Endothelial cell (in vitro differentiated cells): ENCODE data around the gene GID4. TPM values are rescaled to one million over a fixed set of nuclear protein-coding genes. Genes with fewer than 3 reads are reported as not detected.

Experiments used
- DNase-seq: peaks from one replicate; pipeline ENCODE4 v3.0.0; 2021; ENCODE audit warnings: low spot score
- H3K27ac Mint-ChIP-seq: one replicate; pipeline ENCODE4 v1.8.0; 2021; ENCODE audit warnings: mixed read lengths, inconsistent platforms; ENCODE audit not compliant: unreplicated experiment
- H3K27me3 Mint-ChIP-seq: one replicate; pipeline ENCODE4 v1.8.0; 2021; ENCODE audit warnings: mild to moderate bottlenecking, moderate library complexity, mixed read lengths, inconsistent platforms; ENCODE audit not compliant: unreplicated experiment
- H3K36me3 Mint-ChIP-seq: one replicate; pipeline ENCODE4 v1.8.0; 2021; ENCODE audit warnings: mild to moderate bottlenecking, low read depth, mixed read lengths, inconsistent platforms; ENCODE audit not compliant: unreplicated experiment
- H3K4me1 Mint-ChIP-seq: one replicate; pipeline ENCODE4 v1.8.0; 2021; ENCODE audit warnings: mild to moderate bottlenecking, mixed read lengths, inconsistent platforms; ENCODE audit not compliant: unreplicated experiment
- H3K4me3 Mint-ChIP-seq: one replicate; pipeline ENCODE4 v1.8.0; 2021; ENCODE audit warnings: mild to moderate bottlenecking, mixed read lengths, inconsistent platforms; ENCODE audit not compliant: unreplicated experiment
- H3K9me3 Mint-ChIP-seq: one replicate; pipeline ENCODE4 v1.8.0; 2021; ENCODE audit warnings: mixed read lengths, inconsistent platforms; ENCODE audit not compliant: unreplicated experiment
- total RNA-seq: library from RNA; stranded (reverse); fragmentation: NEBNext Ultra II Directional; extraction: Animal tissue kit (Norgen Biotek cat#: 25700); gene quantifications from one replicate; pipeline ENCODE4 v1.2.1, GENCODE V29; 2021; ENCODE audit not compliant: unreplicated experiment
- TF ChIP-seq, protein P1 (sequence below): fragments of 200-600 bp; sonication (generic); IDR thresholded peaks from one replicate; pipeline ENCODE4 v1.5.0; 2021; ENCODE audit warnings: antibody characterized with exemption; ENCODE audit not compliant: unreplicated experiment

GID4 gene
- total RNA-seq, 1 donor from 2014 or later: 15.5 TPM

DNA sequence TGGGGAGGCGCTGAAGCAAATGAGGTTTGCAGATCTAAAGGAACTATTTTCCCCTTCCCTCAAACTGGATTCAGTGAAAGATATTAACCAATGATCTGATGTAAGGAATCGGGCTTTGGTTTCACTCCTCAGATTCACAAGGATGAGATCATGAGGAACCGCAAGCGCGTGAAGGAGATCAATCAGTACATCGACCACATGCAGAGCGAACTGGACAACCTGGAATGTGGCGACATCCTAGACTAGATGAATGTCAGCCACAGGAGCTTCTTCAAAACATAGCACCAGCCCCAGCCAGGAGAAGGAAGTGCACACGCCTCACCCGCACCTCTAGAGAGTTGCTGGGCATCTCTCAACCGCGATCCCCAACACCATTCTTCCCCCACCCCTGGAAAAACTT, 22.8 kb upstream of the GID4 start:
- TF ChIP-seq, protein P1, sequence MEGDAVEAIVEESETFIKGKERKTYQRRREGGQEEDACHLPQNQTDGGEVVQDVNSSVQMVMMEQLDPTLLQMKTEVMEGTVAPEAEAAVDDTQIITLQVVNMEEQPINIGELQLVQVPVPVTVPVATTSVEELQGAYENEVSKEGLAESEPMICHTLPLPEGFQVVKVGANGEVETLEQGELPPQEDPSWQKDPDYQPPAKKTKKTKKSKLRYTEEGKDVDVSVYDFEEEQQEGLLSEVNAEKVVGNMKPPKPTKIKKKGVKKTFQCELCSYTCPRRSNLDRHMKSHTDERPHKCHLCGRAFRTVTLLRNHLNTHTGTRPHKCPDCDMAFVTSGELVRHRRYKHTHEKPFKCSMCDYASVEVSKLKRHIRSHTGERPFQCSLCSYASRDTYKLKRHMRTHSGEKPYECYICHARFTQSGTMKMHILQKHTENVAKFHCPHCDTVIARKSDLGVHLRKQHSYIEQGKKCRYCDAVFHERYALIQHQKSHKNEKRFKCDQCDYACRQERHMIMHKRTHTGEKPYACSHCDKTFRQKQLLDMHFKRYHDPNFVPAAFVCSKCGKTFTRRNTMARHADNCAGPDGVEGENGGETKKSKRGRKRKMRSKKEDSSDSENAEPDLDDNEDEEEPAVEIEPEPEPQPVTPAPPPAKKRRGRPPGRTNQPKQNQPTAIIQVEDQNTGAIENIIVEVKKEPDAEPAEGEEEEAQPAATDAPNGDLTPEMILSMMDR: no peak
- Mint-ChIP-seq H3K4me3 (no peak overlapping the region), H3K27me3 (peaks cover 3% of the 10 kb centered on the region), H3K27ac (no peak overlapping the region), H3K9me3 (no peaks in the 10 kb centered on the region), H3K36me3 (no peaks in the 10 kb centered on the region), H3K4me1 (peaks cover 7% of the 10 kb centered on the region)
- DNase-seq: no peak

- no peak overlapping the region for H3K4me3 Mint-ChIP-seq
- no peaks in the 10 kb centered on the region for H3K9me3 Mint-ChIP-seq
- peak overlapping the region; percentile 44 for H3K27ac Mint-ChIP-seq
- TF ChIP-seq, protein P1: no peak
- peaks cover 3% of the 10 kb centered on the region for H3K27me3 Mint-ChIP-seq
- H3K4me1 Mint-ChIP-seq: peaks cover 7% of the 10 kb centered on the region
- no peaks in the 10 kb centered on the region for H3K36me3 Mint-ChIP-seq
- no peak for DNase-seq
Measured at GRCh38 chr17:18017958-18018357, 21.2 kb upstream of the GID4 start.

- H3K27ac Mint-ChIP-seq: peak overlapping the region; percentile 44
Measured at GRCh38 chr17:18018411-18018921, 20.7 kb upstream of the GID4 start.

DNA sequence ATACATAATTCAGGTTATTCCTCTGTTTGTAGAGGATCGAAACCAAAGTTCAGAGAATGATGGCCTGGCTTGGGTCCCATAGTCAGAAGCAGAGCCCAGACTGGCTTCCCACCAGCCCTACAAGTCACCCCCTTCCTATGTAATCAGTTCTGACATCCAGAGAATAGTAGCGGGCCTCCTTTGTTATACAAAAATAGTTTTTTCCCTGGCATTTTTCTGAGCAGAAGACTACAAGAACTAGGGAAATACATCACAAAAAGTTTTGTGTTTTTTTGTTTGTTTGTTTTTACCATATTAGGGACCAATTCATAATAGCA, 19.4 kb upstream of the GID4 start:
- Mint-ChIP-seq H3K36me3 (no peaks in the 10 kb centered on the region), H3K9me3 (no peaks in the 10 kb centered on the region), H3K4me3 (no peak overlapping the region), H3K27me3 (peaks cover 2% of the 10 kb centered on the region), H3K27ac (no peak overlapping the region), H3K4me1 (peaks cover 7% of the 10 kb centered on the region)
- TF ChIP-seq, protein P1: no peak
- no peak for DNase-seq

More at GRCh38 chr17:18018411-18018921, 20.7 kb upstream of the GID4 start:
- Mint-ChIP-seq H3K4me1 (peaks cover 7% of the 10 kb centered on the region), H3K9me3 (no peaks in the 10 kb centered on the region), H3K27me3 (peaks cover 2% of the 10 kb centered on the region), H3K36me3 (no peaks in the 10 kb centered on the region), H3K4me3 (no peak overlapping the region)
- no peak for DNase-seq
- TF ChIP-seq, protein P1: no peak

DNA sequence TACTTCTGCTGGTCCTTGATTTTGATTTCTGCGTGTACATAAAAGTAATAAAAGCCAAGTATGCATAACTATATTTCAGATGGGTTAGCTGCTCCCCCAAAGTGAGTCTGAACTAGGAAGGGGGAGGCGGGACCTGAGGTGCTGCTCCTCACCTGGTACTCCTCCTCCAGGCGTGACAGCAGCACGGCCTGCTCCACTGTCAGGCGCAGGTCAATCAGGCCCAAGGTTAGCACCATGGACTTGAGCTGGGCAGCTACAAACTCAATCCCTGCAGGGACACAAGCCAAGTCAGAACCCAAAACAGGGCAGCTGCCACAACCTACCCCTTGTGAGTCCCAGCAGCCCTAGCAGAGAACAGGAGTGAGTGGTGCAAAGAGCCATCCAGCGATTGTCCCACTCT, 18.2 kb upstream of the GID4 start:
- DNase-seq: no peak
- TF ChIP-seq, protein P1: no peak
- no peaks in the 10 kb centered on the region for H3K9me3 Mint-ChIP-seq
- H3K4me3 Mint-ChIP-seq: no peak overlapping the region
- peaks cover 2% of the 10 kb centered on the region for H3K27me3 Mint-ChIP-seq
- no peaks in the 10 kb centered on the region for H3K36me3 Mint-ChIP-seq
- peaks cover 10% of the 10 kb centered on the region for H3K4me1 Mint-ChIP-seq
- H3K27ac Mint-ChIP-seq: no peak overlapping the region
